Panc1 (cell line): ENCODE data around the gene CCDC6. TPM values are rescaled to one million over a fixed set of nuclear protein-coding genes. Genes with fewer than 3 reads are reported as not detected.
A peak's percentile ranks its signal among the peaks of the same experiment; 100 is the strongest.
"Not testable (repeated sequence)": the region's sequence is repeated elsewhere in the genome, so short reads cannot be mapped to it uniquely, and the experiment has no call there.

ENCODE experiments used
- ATAC-seq: fragments of 200-7000 bp; cut with Tn5 transposase; 2 replicates; pipeline ENCODE4 v1.9.1; 2020; ENCODE audit warnings: mild to moderate bottlenecking, moderate library complexity
- Bru-seq: library from RNA; stranded (reverse); fragments of 400-500 nt; gene quantifications from one replicate; lab custom pipeline; 2021; lab: Mats Ljungman, UMichigan
- BruChase-seq, 2 experiments: library from RNA; stranded (reverse); fragments of 400-500 nt; gene quantifications; one replicate each; lab custom pipeline; 2021; lab: Mats Ljungman, UMichigan
- BruUV-seq: library from RNA; stranded (reverse); fragments of 400-500 nt; replicated peaks from 2 replicates; lab custom pipeline; 2021; lab: Mats Ljungman, UMichigan
- CTCF ChIA-PET: fragments of 300-600 bp; sonication (Branson Sonifier 250); formaldehyde crosslinking; loops from one replicate; lab custom pipeline; 2022; ENCODE audit warnings: antibody characterized with exemption; lab: Charles Lee
- POLR2A ChIA-PET: fragments of 300-600 bp; sonication (Branson Sonifier 250); formaldehyde crosslinking; loops from one replicate; lab custom pipeline; 2022; ENCODE audit warnings: antibody characterized with exemption; lab: Charles Lee
- DNase-seq: peaks from one replicate; pipeline ENCODE4 v3.0.0-alpha.2; 2010; ENCODE audit warnings: low read depth, low spot score
- H3K27ac ChIP-seq: 2 replicates; pipeline ENCODE4 v1.5.1; 2011; ENCODE audit warnings: mild to moderate bottlenecking, low read length, inconsistent platforms
- H3K27me3 ChIP-seq: fragments of 200-500 bp; sonication (Bioruptor generic); 2 replicates; pipeline ENCODE4 v1.6.0; 2014; ENCODE audit warnings: low read length, inconsistent platforms; ENCODE audit not compliant: control insufficient read depth, insufficient read depth
- H3K36me3 ChIP-seq: fragments of 200-500 bp; sonication (Bioruptor generic); 2 replicates; pipeline ENCODE4 v1.5.1; 2014; ENCODE audit warnings: inconsistent platforms, mild to moderate bottlenecking, low read length, moderate library complexity; ENCODE audit not compliant: control insufficient read depth, insufficient read depth
- H3K4me1 ChIP-seq: 2 replicates; pipeline ENCODE4 v1.5.1; 2011; ENCODE audit warnings: inconsistent platforms, mild to moderate bottlenecking, low read length, moderate library complexity; ENCODE audit not compliant: control insufficient read depth, insufficient read depth
- H3K4me3 ChIP-seq, 2 experiments: 2 replicates each; pipeline ENCODE4 v1.5.1; 2011 to 2012; ENCODE audit warnings: low read depth in 2 of 2, low read length in 2 of 2, mild to moderate bottlenecking in 2 of 2, inconsistent platforms in 1 of 2, moderate library complexity in 1 of 2
- H3K9me3 ChIP-seq: fragments of 200-500 bp; sonication (Bioruptor generic); 2 replicates; pipeline ENCODE4 v1.5.1; 2014; ENCODE audit warnings: low read depth, mild to moderate bottlenecking, inconsistent platforms, low read length, moderate library complexity; ENCODE audit not compliant: control insufficient read depth, insufficient read depth
- POLR2AphosphoS5 ChIP-seq: IDR thresholded peaks from 2 replicates; pipeline ENCODE4 v1.6.1; 2012; ENCODE audit warnings: mild to moderate bottlenecking, low read depth, low read length, moderate library complexity
- SIN3A ChIP-seq: IDR thresholded peaks from 2 replicates; pipeline ENCODE4 v1.6.1; 2012; ENCODE audit warnings: low read depth, mild to moderate bottlenecking, low read length, moderate library complexity, borderline replicate concordance; ENCODE audit not compliant: insufficient read depth
- TCF7L2 ChIP-seq: IDR thresholded peaks from 2 replicates; pipeline ENCODE4 v1.6.1; 2011; ENCODE audit warnings: mild to moderate bottlenecking, low read depth, low read length, inconsistent platforms
- in situ Hi-C: cut with HindIII; loops from 2 replicates; pipeline ENCODE4 v1.10.0; 2016; ENCODE audit warnings: low sequenced_read_pairs, low pct_unique_long_range_greater_than_20kb
- intact Hi-C: fragments of 100-400 bp; cut with micrococcal nuclease; formaldehyde crosslinking; loops from one replicate; pipeline ENCODE4 v1.10.0; 2022; ENCODE audit not compliant: unreplicated experiment
- long read RNA-seq: library from polyadenylated mRNA; unstranded; transcript quantifications from one replicate; pipeline ENCODE4 v2.0.0, GENCODE V29; 2021; ENCODE audit not compliant: unreplicated experiment
- polyA plus RNA-seq: library from polyadenylated mRNA; unstranded; fragments of >200 nt; gene quantifications from one replicate; pipeline ENCODE4 v1.2.1, GENCODE V29; 2012; ENCODE audit warnings: missing spikeins; ENCODE audit not compliant: insufficient read length
- total RNA-seq: library from RNA; stranded (reverse); gene quantifications from one replicate; pipeline ENCODE4 v1.2.1, GENCODE V29; 2021; ENCODE audit not compliant: unreplicated experiment
- TF ChIP-seq, protein P1 (sequence below): fragments of 450-650 bp; IDR thresholded peaks from 2 replicates; pipeline ENCODE4 v1.5.1; 2017; ENCODE audit warnings: mild to moderate bottlenecking
- TF ChIP-seq, protein P2 (sequence below), 2 experiments: IDR thresholded peaks; 2 replicates each; pipeline ENCODE4 v1.6.1; 2011 to 2012; ENCODE audit warnings: low read depth in 2 of 2, control low read depth in 1 of 2, low read length in 1 of 2, mild to moderate bottlenecking in 1 of 2, moderate library complexity in 1 of 2; ENCODE audit not compliant: insufficient read depth in 1 of 2

Gene CCDC6
- 48.7 TPM for total RNA-seq
- 17.2 TPM for polyA plus RNA-seq
- percentile 87 among the genes with signal in this experiment for Bru-seq, nascent RNA
- percentile 82 among the genes with signal in this experiment for BruChase-seq, experiment 1, labeled RNA remaining after a 2-hour chase
- BruChase-seq, experiment 2, labeled RNA remaining after a 6-hour chase = percentile 89 among the genes with signal in this experiment
- long read RNA-seq, full-length matches to known transcripts = 40 of 82 reads
- long read RNA-seq, partial matches to known transcripts = 7 of 82 reads
- long read RNA-seq, other reads (novel, unspliced or antisense) = 35 of 82 reads

DNA sequence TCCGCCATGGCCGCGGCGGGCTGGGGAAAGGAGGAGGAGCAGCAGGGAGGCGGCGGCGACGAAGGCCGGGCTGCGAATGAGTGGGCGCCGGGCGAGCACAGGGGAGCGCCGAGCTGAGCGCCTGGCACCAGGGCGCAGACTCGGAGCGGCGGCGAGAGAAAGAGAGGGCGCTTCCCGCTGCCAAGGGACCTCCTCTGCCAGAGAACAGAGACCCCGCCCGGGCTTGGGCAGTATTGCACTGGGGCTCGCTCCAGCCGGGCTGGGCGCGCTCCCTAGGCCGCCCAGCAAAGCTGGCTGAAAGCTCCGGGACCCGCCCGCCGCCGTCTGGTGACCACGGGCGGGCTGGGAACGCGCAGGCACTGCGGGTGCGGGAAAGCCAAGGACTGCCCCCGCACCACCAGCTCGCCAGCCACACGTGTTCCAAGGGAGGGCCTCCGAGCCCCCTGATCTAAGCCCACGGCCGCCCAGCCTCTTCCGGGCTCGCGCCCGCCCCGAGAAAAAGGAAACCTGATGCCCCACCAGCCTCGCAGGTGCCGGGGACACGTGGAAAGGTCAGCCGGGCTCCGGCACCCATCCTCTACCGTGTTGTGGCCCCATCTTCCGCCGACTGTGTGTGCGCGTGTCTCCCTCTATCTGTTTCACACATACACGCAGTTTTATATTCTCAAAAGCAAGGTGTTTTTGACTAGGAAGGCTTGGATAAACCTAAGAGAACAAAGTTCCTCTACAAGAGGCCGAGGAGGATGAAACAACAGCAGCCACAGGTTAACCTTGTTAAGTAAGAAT is at the start of gene CCDC6:
CCDC6 (minus strand) TSS at position 140 of the 786 bp plus-strand sequence; CDS start at position 8, 132 bp downstream.
- H3K27me3 ChIP-seq = no peaks in the 10 kb centered on the region
- peak within 1 kb of the TSS; percentile 98 for H3K27ac ChIP-seq
- TF ChIP-seq SIN3A = peak; percentile 63; the same call in 1 of the 2 replicates
- peak; percentile 78; the same call in 1 of the 2 replicates for TF ChIP-seq TCF7L2
- TF ChIP-seq, protein P1, sequence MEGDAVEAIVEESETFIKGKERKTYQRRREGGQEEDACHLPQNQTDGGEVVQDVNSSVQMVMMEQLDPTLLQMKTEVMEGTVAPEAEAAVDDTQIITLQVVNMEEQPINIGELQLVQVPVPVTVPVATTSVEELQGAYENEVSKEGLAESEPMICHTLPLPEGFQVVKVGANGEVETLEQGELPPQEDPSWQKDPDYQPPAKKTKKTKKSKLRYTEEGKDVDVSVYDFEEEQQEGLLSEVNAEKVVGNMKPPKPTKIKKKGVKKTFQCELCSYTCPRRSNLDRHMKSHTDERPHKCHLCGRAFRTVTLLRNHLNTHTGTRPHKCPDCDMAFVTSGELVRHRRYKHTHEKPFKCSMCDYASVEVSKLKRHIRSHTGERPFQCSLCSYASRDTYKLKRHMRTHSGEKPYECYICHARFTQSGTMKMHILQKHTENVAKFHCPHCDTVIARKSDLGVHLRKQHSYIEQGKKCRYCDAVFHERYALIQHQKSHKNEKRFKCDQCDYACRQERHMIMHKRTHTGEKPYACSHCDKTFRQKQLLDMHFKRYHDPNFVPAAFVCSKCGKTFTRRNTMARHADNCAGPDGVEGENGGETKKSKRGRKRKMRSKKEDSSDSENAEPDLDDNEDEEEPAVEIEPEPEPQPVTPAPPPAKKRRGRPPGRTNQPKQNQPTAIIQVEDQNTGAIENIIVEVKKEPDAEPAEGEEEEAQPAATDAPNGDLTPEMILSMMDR = peak; percentile 96
- TF ChIP-seq POLR2AphosphoS5 = peak; percentile 75
- TF ChIP-seq, protein P2, sequence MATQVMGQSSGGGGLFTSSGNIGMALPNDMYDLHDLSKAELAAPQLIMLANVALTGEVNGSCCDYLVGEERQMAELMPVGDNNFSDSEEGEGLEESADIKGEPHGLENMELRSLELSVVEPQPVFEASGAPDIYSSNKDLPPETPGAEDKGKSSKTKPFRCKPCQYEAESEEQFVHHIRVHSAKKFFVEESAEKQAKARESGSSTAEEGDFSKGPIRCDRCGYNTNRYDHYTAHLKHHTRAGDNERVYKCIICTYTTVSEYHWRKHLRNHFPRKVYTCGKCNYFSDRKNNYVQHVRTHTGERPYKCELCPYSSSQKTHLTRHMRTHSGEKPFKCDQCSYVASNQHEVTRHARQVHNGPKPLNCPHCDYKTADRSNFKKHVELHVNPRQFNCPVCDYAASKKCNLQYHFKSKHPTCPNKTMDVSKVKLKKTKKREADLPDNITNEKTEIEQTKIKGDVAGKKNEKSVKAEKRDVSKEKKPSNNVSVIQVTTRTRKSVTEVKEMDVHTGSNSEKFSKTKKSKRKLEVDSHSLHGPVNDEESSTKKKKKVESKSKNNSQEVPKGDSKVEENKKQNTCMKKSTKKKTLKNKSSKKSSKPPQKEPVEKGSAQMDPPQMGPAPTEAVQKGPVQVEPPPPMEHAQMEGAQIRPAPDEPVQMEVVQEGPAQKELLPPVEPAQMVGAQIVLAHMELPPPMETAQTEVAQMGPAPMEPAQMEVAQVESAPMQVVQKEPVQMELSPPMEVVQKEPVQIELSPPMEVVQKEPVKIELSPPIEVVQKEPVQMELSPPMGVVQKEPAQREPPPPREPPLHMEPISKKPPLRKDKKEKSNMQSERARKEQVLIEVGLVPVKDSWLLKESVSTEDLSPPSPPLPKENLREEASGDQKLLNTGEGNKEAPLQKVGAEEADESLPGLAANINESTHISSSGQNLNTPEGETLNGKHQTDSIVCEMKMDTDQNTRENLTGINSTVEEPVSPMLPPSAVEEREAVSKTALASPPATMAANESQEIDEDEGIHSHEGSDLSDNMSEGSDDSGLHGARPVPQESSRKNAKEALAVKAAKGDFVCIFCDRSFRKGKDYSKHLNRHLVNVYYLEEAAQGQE (IDR thresholded peaks at IDR 0.05; ENCODE audit: insufficient read depth in 1 of 2, low read depth in 2 of 2, low read length in 1 of 2) = peak in 1 of 2 experiments; percentile 79; a peak in 3 of 4 replicates
- H3K36me3 ChIP-seq = peaks cover 2% of the 10 kb centered on the region; the same call in 1 of the 2 replicates
- DNase-seq = peak; percentile 71
- peak; percentile 95 for ATAC-seq
- ChIA-PET CTCF (interaction anchor here (0.6 to 1.0 kb wide), 7 partner anchors 70 to 527 kb away, joined by 3 to 5 read pairs (median 3); no protein-coding TSS in a partner anchor), POLR2A (interaction anchor here (0.6 kb wide), 1 partner anchor 127 kb away, joined by 3 read pairs; no protein-coding TSS in a partner anchor)
- no peaks in the 10 kb centered on the region for H3K9me3 ChIP-seq
- no TSS peak for BruUV-seq
- in situ Hi-C loops (no loop called here), intact Hi-C loops (loop anchor here (2.0 to 5.0 kb wide), 2 partner anchors 70 to 279 kb away; no protein-coding TSS in a partner anchor)
- peaks cover 35% of the 10 kb centered on the region for H3K4me1 ChIP-seq
- peak within 1 kb of the TSS; percentile 91 to 98 for H3K4me3 ChIP-seq

DNA sequence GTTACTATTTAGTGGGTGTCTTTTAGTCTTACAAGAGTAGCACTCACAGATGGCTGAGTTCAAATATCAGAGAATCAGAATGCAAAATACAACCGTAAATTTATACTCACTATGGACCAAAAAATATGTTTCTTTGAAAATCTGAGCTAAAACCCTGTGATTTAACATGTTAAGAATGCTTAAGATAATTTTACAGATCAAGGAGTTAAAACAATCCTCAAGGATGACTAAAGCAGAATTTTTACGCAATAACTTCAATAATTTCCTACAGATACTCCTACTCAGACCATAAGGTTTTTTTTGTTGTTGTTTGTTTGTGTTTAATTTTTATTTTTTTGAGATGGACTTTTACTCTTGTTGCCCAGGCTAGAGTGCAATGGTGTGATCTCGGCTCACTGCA is 47.9 kb upstream of the CCDC6 start:
- Histone ChIP-seq H3K27me3 (no peaks in the 10 kb centered on the region; the same call in 1 of the 2 replicates), H3K36me3 (no peaks in the 10 kb centered on the region), H3K4me1 (no peaks in the 10 kb centered on the region), H3K4me3 (no peak overlapping the region), H3K27ac (no peak overlapping the region), H3K9me3 (no peaks in the 10 kb centered on the region)
- ATAC-seq (no peak), DNase-seq (no peak)
- intact Hi-C loops = no loop called here
- in situ Hi-C loops = no loop called here
- POLR2A ChIA-PET = no interaction called here
- BruUV-seq = no TSS peak
- TF ChIP-seq SIN3A = no peak
- TF ChIP-seq, protein P1 = no peak
- TF ChIP-seq, protein P2 (IDR thresholded peaks at IDR 0.05; ENCODE audit: insufficient read depth in 1 of 2, low read depth in 2 of 2, low read length in 1 of 2) = no peak
- no peak for TF ChIP-seq POLR2AphosphoS5
- TF ChIP-seq TCF7L2 = no peak
- CTCF ChIA-PET = no interaction called here

DNA sequence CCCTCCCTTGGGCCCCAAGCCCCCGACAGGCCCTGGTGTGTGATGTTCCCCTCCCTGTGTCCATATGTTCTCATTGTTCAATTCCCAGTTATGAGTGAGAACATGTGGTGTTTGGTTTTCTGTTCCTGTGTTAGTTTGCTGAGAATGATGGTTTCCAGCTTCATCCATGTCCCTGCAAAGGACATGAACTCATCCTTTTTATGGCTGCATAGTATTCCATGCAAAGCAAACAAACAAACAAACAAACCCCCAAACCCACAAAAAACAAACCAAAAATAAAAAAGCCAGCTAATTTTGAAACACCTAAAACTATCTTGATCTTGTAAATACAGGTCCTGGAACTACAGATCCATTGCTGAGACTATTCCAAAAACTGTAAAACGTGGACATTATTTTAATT is 47.4 kb upstream of the CCDC6 start:
- H3K4me3 ChIP-seq, POLR2A ChIA-PET, H3K27me3 ChIP-seq, H3K27ac ChIP-seq, ATAC-seq, H3K4me1 ChIP-seq, DNase-seq, CTCF ChIA-PET, in situ Hi-C loops, H3K9me3 ChIP-seq, BruUV-seq, H3K36me3 ChIP-seq, intact Hi-C loops: not testable (repeated sequence)
